CD14-positive monocyte (primary cell): Measurements from ENCODE around the gene REEP1. TPM values are rescaled to one million over a fixed set of nuclear protein-coding genes. Genes with fewer than 3 reads are reported as not detected.

Experiments
- DNase-seq, 3 donors: peaks; one replicate each; pipeline ENCODE4 v3.0.0-alpha.2; 2011 to 2022
- H2AFZ ChIP-seq: 2 replicates; pipeline ENCODE4 v1.6.0; 2012; ENCODE audit warnings: mild to moderate bottlenecking, low read depth, low read length, inconsistent platforms; ENCODE audit not compliant: insufficient read depth, poor library complexity, severe bottlenecking
- H3K27ac ChIP-seq, 2 donors: 1 replicate in 1 of 2; 2 replicates in 1 of 2; pipeline ENCODE4 v1.5.1; 2012 to 2013; ENCODE audit warnings: low read length in 2 of 2, control low read depth in 1 of 2, inconsistent platforms in 1 of 2, low read depth in 1 of 2, mild to moderate bottlenecking in 1 of 2
- H3K27me3 ChIP-seq, 2 donors: one replicate each; pipeline versions ENCODE4 v1.6.0 to v1.6.1; 2011 to 2013; ENCODE audit warnings: low read length in 2 of 2; ENCODE audit not compliant: control insufficient read depth in 2 of 2, insufficient read depth in 2 of 2
- H3K36me3 ChIP-seq, 2 donors: replicated peaks in 1 of 2; 1 replicate in 1 of 2; 2 replicates in 1 of 2; pipeline versions ENCODE4 v1.5.1 to v1.6.1; 2012 to 2013; ENCODE audit warnings: low read length in 2 of 2, control low read depth in 1 of 2, inconsistent platforms in 1 of 2, mild to moderate bottlenecking in 1 of 2; ENCODE audit not compliant: insufficient read depth in 2 of 2, control insufficient read depth in 1 of 2
- H3K4me1 ChIP-seq, 2 donors: 1 replicate in 1 of 2; 2 replicates in 1 of 2; pipeline versions ENCODE4 v1.5.1 to v1.6.1; 2012 to 2013; ENCODE audit warnings: low read length in 2 of 2, control low read depth in 1 of 2, inconsistent platforms in 1 of 2, mild to moderate bottlenecking in 1 of 2, moderate library complexity in 1 of 2; ENCODE audit not compliant: insufficient read depth in 2 of 2, control insufficient read depth in 1 of 2
- H3K4me2 ChIP-seq: replicated peaks from 2 replicates; pipeline ENCODE3; 2012; ENCODE audit warnings: low read length, moderate library complexity, mild to moderate bottlenecking; ENCODE audit not compliant: poor library complexity, severe bottlenecking; ENCODE audit errors: extremely low read depth
- H3K4me3 ChIP-seq, 3 experiments: fragments of 200-600 bp in 1 of 3; sonication (generic) in 1 of 3; replicated peaks in 1 of 3; 1 replicate in 2 of 3; 2 replicates in 1 of 3; pipeline ENCODE4 v1.5.1; 2011 to 2013; ENCODE audit warnings: low read length in 3 of 3, mild to moderate bottlenecking in 3 of 3, control low read depth in 2 of 3, low read depth in 2 of 3, inconsistent platforms in 1 of 3, moderate library complexity in 1 of 3
- H3K79me2 ChIP-seq: 2 replicates; pipeline ENCODE4 v1.6.0; 2012; ENCODE audit warnings: mild to moderate bottlenecking, control low read depth, inconsistent platforms, low read length, moderate library complexity; ENCODE audit not compliant: insufficient read depth
- H3K9ac ChIP-seq: 2 replicates; pipeline ENCODE4 v1.6.0; 2017; ENCODE audit warnings: low read length, mild to moderate bottlenecking; ENCODE audit not compliant: insufficient read depth, poor library complexity, severe bottlenecking
- H3K9me3 ChIP-seq, 2 donors: replicated peaks in 1 of 2; 1 replicate in 1 of 2; 2 replicates in 1 of 2; pipeline versions ENCODE4 v1.5.1 to v1.6.1; 2012 to 2013; ENCODE audit warnings: low read length in 2 of 2, control low read depth in 1 of 2; ENCODE audit not compliant: control insufficient read depth in 1 of 2, insufficient read depth in 1 of 2
- H4K20me1 ChIP-seq: 2 replicates; pipeline ENCODE4 v1.6.0; 2012; ENCODE audit warnings: mild to moderate bottlenecking, low read length, control low read depth, moderate library complexity; ENCODE audit not compliant: insufficient read depth
- H3K27ac Mint-ChIP-seq, 7 donors: one replicate each; pipeline ENCODE4 v1.8.0; 2020; ENCODE audit warnings: mild to moderate bottlenecking in 7 of 7, mixed read lengths in 7 of 7, moderate library complexity in 6 of 7, inconsistent platforms in 2 of 7
- H3K27me3 Mint-ChIP-seq, 3 donors: one replicate each; pipeline ENCODE4 v1.8.0; 2021 to 2022; ENCODE audit warnings: low read depth in 3 of 3, mild to moderate bottlenecking in 3 of 3, mixed read lengths in 3 of 3, moderate library complexity in 3 of 3, inconsistent platforms in 1 of 3
- H3K36me3 Mint-ChIP-seq, 2 donors: one replicate each; pipeline ENCODE4 v1.8.0; 2020; ENCODE audit warnings: mixed read lengths in 2 of 2, inconsistent platforms in 1 of 2, mild to moderate bottlenecking in 1 of 2
- H3K4me1 Mint-ChIP-seq: one replicate; pipeline ENCODE4 v1.8.0; 2020; ENCODE audit warnings: mild to moderate bottlenecking, mixed read lengths
- H3K4me3 Mint-ChIP-seq, 2 donors: one replicate each; pipeline ENCODE4 v1.8.0; 2020; ENCODE audit warnings: mild to moderate bottlenecking in 2 of 2, mixed read lengths in 2 of 2, moderate library complexity in 1 of 2
- H3K9me3 Mint-ChIP-seq, 7 donors: one replicate each; pipeline ENCODE4 v1.8.0; 2020 to 2022; ENCODE audit warnings: mixed read lengths in 7 of 7, mild to moderate bottlenecking in 6 of 7, moderate library complexity in 6 of 7, inconsistent platforms in 2 of 7
- CTCF ChIP-seq: fragments of 200-600 bp; IDR thresholded peaks from one replicate; pipeline ENCODE4 v1.8.0; 2022; ENCODE audit warnings: antibody characterized with exemption, mild to moderate bottlenecking
- WGBS: methylation state at CpG from one replicate; pipeline ENCODE4 v1.1.5; 2013; ENCODE audit warnings: missing lambda C conversion rate; ENCODE audit not compliant: insufficient coverage; 5-methylcytosine and 5-hydroxymethylcytosine counted together
- intact Hi-C, 2 donors: fragments of 100-400 bp; cut with micrococcal nuclease; formaldehyde crosslinking; loops; one replicate each; pipeline versions ENCODE4 v1.15.0 to v1.15.1; 2023
- polyA plus RNA-seq, 3 donors: library from polyadenylated mRNA; depleted of rRNA in 1 of 3; unstranded in 2 of 3; stranded (reverse) in 1 of 3; fragments of 300-500 nt in 2 of 3; fragments of >200 nt in 1 of 3; fragmentation: Illumina TruSeq in 2 of 3; gene quantifications; 1 replicate in 2 of 3; 2 replicates in 1 of 3; pipeline ENCODE4 v1.2.3, GENCODE V29; 2012 to 2021

REEP1 gene
- polyA plus RNA-seq, 3 donors = not detected

DNA sequence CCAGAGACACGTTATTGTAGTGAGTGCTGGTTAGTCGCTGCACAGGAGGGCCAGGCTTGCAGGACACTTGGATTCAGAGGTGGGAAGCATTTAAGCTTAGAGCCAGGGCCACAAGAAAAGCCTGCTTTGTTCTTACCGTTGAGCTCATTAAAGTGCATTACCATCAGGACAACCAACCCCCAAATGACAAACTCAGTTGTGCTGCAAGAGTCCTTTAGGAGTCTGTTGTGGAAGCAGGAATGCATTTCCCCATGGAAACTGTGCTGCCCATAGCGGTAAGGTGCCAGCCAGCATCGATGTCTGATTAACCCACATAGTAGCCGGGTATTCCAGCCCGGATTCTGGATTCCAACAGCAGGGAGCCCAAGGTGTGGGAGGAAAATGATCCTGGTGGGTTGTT lies 23.4 kb upstream of the REEP1 start:
- no peaks in the 10 kb centered on the region for H3K36me3 ChIP-seq
- H3K27ac Mint-ChIP-seq = no peak overlapping the region
- H3K9me3 Mint-ChIP-seq = peaks cover 0 to 3% (median 1%) of the 10 kb centered on the region in 7 donors
- H4K20me1 ChIP-seq = no peaks in the 10 kb centered on the region
- H3K4me3 Mint-ChIP-seq = no peak overlapping the region
- peaks cover 16% of the 10 kb centered on the region for H3K4me1 Mint-ChIP-seq
- H3K4me2 ChIP-seq = no peak overlapping the region
- H3K4me3 ChIP-seq = no peak overlapping the region
- no peak for DNase-seq
- no peak overlapping the region for H3K27ac ChIP-seq
- intact Hi-C loops = loop anchor here in 1 of 2 donors (10.0 kb wide), 1 partner anchor 136 kb away; no protein-coding TSS in a partner anchor
- no peak for TF ChIP-seq CTCF
- WGBS = 95% methylated on average over 4 of the region's 7 CpGs
- no peak overlapping the region for H2AFZ ChIP-seq
- no peaks in the 10 kb centered on the region for H3K36me3 Mint-ChIP-seq
- H3K4me1 ChIP-seq = peaks cover 8 to 9% of the 10 kb centered on the region in 2 donors
- no peak overlapping the region for H3K9ac ChIP-seq
- no peaks in the 10 kb centered on the region for H3K79me2 ChIP-seq
- no peaks in the 10 kb centered on the region for H3K27me3 ChIP-seq
- H3K27me3 Mint-ChIP-seq = peaks cover 0 to 3% (median 2%) of the 10 kb centered on the region in 3 donors
- H3K9me3 ChIP-seq = no peaks in the 10 kb centered on the region

GRCh38 chr2:86358957-86359356 lies 21.5 kb upstream of the REEP1 start:
- intact Hi-C loops = no loop called here
- peak overlapping the region; percentile 2 to 89 (median 61) for H3K27ac Mint-ChIP-seq
- peak overlapping the region; percentile 46 for H2AFZ ChIP-seq
- H3K9ac ChIP-seq = no peak overlapping the region
- H3K9me3 Mint-ChIP-seq = peaks cover 0 to 2% (median 0%) of the 10 kb centered on the region in 7 donors
- 0% methylated on average over 3 of the region's 3 CpGs for WGBS
- DNase-seq = peak; percentile 60 to 78 (median 70)
- no peak for TF ChIP-seq CTCF
- H3K36me3 ChIP-seq = no peaks in the 10 kb centered on the region
- H4K20me1 ChIP-seq = no peaks in the 10 kb centered on the region
- H3K79me2 ChIP-seq = no peaks in the 10 kb centered on the region
- peaks cover 8 to 9% of the 10 kb centered on the region in 2 donors for H3K4me1 ChIP-seq
- H3K4me3 ChIP-seq = peak overlapping the region in 1 of 3 experiments; percentile 11
- H3K9me3 ChIP-seq = no peaks in the 10 kb centered on the region
- no peaks in the 10 kb centered on the region for H3K27me3 ChIP-seq
- no peaks in the 10 kb centered on the region for H3K36me3 Mint-ChIP-seq
- H3K4me1 Mint-ChIP-seq = peaks cover 11% of the 10 kb centered on the region
- H3K4me3 Mint-ChIP-seq = peak overlapping the region in 1 of 2 donors; percentile 59
- H3K4me2 ChIP-seq = peak overlapping the region; percentile 30
- H3K27me3 Mint-ChIP-seq = peaks cover 0 to 3% (median 2%) of the 10 kb centered on the region in 3 donors
- peak overlapping the region in 1 of 2 donors; percentile 3 for H3K27ac ChIP-seq
